H54 (cell line): ENCODE data around the gene CCDC27.
"Not testable (repeated sequence)": the region's sequence is repeated elsewhere in the genome, so short reads cannot be mapped to it uniquely, and the experiment has no call there.

ENCODE experiments used
- DNase-seq: peaks from one replicate; pipeline ENCODE4 v3.0.0; 2011; ENCODE audit warnings: low spot score, mixed read lengths; ENCODE audit not compliant: insufficient read length
- FAIRE-seq: peaks from 3 replicates; lab custom pipeline; 2011; peaks lifted over from hg19 to GRCh38; lab: Jason Lieb, UNC
- POLR2A ChIP-seq: IDR thresholded peaks from 2 replicates; pipeline ENCODE4 v1.6.1; 2011; ENCODE audit warnings: low read depth, mild to moderate bottlenecking, low read length

CCDC27 gene

GRCh38 chr1:3785456-3786157, 33.4 kb downstream of the CCDC27 start:
- no peak for FAIRE-seq
- no peak for DNase-seq
- no peak for TF ChIP-seq POLR2A

DNA sequence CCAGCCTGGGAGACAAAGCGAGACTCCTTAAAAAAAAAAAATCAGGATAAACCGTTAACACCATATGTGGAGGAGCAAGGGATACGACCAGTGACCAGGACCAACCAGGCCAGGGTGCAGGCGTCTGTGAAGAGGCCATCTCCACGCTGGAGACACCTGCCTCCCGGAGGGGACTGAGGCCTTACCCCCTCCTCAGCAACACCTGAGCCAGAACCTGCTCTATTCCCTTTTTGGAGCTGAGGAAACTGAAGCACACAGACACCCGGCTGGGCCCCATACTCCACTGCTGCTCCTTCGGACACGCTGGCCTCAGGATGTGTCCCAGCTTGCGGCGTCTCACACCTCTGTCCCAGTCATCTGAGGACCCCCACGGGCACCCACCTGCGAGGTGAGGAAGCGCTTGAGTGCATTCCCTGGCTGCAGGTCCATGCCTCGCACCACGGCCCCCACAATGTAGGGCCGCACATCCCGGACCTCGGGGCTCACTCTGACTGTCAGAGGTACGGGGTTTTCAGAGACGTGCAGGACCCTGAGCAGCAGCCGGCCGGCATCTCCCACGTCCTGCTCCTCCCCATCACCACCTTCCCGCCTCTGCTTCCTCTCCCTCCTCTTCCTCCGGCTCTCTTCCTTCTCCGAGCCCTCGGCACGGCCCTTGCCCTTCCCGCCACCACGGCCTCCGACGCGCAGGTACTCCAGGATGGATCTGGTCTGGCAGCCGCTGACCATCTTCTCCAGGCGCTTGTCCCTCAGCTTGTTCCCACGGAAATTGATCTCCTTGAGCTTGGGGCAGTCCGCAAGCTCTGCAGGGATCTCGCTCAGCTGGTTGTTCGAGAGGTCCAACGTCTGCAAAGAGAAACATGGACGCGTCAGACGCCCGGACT, 34.5 kb downstream of the CCDC27 start:
- DNase-seq: no peak
- TF ChIP-seq POLR2A: no peak
- FAIRE-seq: no peak

DNA sequence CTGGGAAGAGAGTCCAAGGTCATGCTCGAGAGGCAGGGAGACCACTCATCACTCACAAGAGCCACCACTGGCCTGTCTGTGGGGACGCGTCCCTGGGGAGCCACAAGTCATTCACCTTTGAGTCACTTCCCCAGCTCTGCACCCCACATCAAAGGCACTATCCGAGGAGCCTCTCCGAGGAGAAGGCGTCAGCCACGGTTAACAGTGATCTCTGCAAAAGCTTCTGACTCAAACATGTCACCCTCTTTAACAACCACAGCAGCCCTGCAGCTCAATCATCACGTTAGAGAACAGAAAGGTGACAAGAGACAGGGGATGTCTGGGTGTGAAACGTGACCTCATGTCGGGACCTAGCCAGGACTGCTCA, 35.1 kb downstream of the CCDC27 start:
- FAIRE-seq (no peak), DNase-seq (no peak)
- no peak for TF ChIP-seq POLR2A

GRCh38 chr1:3787745-3788605, 35.7 kb downstream of the CCDC27 start:
- DNase-seq (no peak), FAIRE-seq (no peak)
- no peak for TF ChIP-seq POLR2A

DNA sequence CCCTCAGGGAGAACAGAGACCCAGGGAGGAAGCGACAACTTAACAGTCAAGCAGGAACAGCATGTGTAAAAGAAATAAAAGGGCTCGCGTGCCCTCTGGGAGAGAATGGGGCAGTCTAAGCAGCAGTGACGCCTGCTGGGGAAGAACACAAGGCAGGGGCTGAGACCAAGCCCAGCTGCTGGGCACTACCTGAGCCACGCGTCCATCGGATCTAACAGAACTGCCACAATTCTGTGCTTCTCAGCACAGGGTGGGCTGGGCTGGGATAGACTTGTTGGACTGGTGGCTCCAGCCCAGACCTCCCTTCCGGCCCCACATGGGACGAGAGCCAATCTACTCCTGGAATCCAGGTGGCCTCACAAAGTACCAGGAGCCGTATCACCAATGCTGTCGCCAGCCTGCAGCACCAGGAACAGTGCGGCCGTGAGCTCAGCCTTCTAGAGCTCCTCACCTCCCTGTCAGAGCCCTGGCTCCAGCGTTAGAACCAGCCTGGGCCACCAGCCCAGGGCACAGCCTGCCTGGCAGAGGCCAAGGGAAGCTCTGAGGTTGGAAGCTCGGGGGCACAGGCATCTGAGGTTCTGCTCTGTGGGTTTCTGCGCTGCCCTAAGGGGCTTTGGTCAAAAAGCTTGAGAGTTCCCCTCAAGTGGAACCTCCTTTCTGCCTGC, 36.6 kb downstream of the CCDC27 start:
- DNase-seq: no peak
- no peak for TF ChIP-seq POLR2A
- FAIRE-seq: no peak

DNA sequence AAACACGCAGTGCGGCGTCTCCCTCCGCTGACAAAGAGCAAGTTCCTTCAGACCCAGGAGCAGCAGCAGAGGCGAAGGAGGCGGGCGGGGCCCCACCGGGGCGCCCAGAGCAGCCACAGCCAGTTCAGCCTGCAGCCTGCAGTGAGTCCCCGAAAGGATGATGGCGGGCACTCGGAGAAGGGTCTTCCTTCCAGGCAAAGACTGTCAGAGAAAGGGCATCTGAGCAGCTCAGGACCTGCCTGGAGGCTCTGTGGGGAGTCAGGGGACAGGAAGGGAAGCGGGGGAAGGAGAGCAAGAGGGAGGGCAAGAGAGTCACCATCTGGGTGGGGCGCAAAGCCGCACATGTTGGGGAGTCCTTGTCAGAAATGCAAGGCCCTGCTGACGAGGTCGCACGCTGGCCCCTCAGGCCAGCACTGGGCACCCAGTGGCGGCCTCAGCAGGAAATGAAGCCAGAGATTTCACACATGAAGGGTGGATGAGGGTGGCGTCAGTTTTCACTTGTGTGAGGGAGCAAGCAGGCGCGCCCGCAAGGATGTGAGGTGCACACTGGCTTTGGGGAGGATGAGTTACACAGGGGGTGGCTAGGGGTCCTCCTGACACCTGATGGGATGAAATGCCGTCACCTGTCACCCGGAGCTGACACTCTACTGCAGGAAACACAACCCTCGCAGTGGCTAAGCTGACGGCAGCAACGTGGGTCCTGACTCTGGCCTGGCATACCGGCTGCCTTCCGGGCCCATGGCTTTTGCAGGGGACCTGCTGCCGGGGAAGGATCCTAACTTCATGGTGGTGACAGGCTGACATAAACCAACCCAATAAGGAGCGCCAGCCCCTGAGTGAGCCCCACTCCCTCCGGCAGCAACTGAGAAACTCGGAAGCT, 37.4 kb downstream of the CCDC27 start:
- no peak for DNase-seq
- no peak for TF ChIP-seq POLR2A
- FAIRE-seq: no peak

GRCh38 chr1:3790500-3790923, 38.3 kb downstream of the CCDC27 start:
- DNase-seq (no peak), FAIRE-seq (no peak)
- TF ChIP-seq POLR2A: no peak

DNA sequence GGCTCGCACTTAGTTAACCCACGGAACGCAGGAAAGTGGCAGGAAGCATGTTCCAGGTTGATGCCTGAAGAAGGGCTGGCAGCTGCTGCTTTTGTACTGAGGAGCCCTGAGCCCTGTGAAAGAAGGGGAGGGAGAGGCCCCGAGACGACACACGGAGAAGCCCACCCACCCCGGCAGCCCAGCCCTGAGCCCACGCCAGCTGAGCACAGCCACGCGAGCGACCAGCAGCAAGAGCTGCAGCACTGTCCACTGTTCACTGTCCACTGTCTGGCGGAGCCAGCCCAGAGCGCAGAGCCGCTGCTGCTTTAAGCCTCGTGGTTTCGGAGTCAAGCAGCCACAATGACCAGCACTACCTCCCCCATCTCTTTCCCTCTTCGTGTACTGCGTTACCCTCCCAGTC, 38.7 kb downstream of the CCDC27 start:
- TF ChIP-seq POLR2A: no peak
- no peak for DNase-seq
- no peak for FAIRE-seq

GRCh38 chr1:3795453-3796214, 43.4 kb downstream of the CCDC27 start:
- TF ChIP-seq POLR2A: no peak
- DNase-seq (no peak), FAIRE-seq (no peak)

DNA sequence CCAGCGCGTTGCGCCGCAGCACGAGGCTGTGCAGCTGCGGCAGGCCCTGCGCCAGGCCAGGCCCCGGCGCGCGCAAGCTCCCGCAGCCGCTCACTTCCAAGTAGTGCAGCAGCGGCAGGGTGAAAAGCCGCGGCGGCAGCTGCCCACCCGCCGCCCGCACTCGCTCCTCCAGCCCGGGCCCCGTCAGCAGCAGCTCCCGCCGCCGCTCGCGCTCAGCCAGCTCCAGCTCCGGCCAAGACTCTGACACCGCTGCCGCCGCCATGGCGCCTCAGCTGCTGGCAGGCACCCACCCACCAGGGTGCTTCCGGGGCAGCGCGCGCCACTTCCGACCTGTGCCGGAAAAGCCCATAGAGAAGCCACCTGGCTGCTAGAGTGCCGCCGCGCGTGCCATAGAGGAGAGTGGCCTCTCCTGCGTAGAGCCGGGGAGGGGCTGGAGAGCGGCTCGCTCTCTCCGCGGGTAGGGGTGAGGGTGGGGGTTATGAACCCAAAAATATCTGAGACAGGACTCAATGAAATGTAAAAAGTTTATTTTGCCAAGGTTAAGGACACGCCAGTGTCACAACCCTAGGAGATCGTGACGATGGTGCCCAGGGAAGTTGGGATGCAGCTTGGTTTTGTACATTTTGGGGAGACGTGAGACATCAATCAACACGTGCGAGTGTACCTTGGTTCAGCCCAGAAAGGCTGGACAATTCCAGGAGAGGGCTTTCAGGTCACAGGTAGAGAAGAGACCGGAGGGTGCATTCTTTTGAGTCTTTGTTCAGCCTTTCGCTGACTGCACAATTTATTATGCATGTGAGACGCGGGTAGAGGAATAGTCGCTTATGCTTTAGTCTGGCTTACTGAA, 44.2 kb downstream of the CCDC27 start, which contains the start of gene LRRC47:
LRRC47 (minus strand) TSS at position 284 of the 847 bp plus-strand sequence; CDS start at position 262, 22 bp downstream.
- FAIRE-seq: no peak
- 0 out of 2 replicates have a peak, but pooled peaks have one; percentile 35 for TF ChIP-seq POLR2A

GRCh38 chr1:3799976-3800685, 47.9 kb downstream of the CCDC27 start:
- DNase-seq (no peak), FAIRE-seq (no peak)
- TF ChIP-seq POLR2A: no peak

More for the DNA sequence above, 44.2 kb downstream of the CCDC27 start, which contains the start of gene LRRC47:
- peak; percentile 84 for DNase-seq

GRCh38 chr1:3800795-3801194, 48.5 kb downstream of the CCDC27 start:
- FAIRE-seq, DNase-seq: not testable (repeated sequence)
